Keratinocyte (primary cell): ENCODE data around the gene SRSF2.

Experiments
- CTCF ChIP-seq, 3 experiments: IDR thresholded peaks in 1 of 3; conservative IDR thresholded peaks in 1 of 3; optimal IDR thresholded peaks in 1 of 3; 2 replicates in 2 of 3; 3 replicates in 1 of 3; pipeline versions ENCODE3 to v1.5.1; 2011; ENCODE audit warnings: low read length in 3 of 3, mild to moderate bottlenecking in 3 of 3, moderate library complexity in 2 of 3, control low read depth in 1 of 3, inconsistent platforms in 1 of 3; ENCODE audit not compliant: insufficient read depth in 2 of 3; ENCODE audit errors: extremely low read depth in 1 of 3
- EZH2 ChIP-seq: IDR thresholded peaks from one replicate; pipeline ENCODE4 v1.6.1; 2012; ENCODE audit warnings: inconsistent platforms, mild to moderate bottlenecking, low read length, moderate library complexity

GRCh38 chr17:76733618-76733957 lies 3.5 kb downstream of the SRSF2 start:
- TF ChIP-seq CTCF (optimal IDR thresholded peaks at IDR 0.05 in 1 of 3, IDR thresholded peaks at IDR 0.05 in 1 of 3, conservative IDR thresholded peaks at IDR 0.05 in 1 of 3; ENCODE audit: extremely low read depth in 1 of 3, insufficient read depth in 2 of 3, low read length in 3 of 3) (no peak), EZH2 (no peak)
